ENCODE data around the gene CDHR2.

Gene CDHR2

GRCh38 chr5:176530393-176530982 lies 18.7 kb upstream of the CDHR2 start:
- no peak for DNase-seq

DNA sequence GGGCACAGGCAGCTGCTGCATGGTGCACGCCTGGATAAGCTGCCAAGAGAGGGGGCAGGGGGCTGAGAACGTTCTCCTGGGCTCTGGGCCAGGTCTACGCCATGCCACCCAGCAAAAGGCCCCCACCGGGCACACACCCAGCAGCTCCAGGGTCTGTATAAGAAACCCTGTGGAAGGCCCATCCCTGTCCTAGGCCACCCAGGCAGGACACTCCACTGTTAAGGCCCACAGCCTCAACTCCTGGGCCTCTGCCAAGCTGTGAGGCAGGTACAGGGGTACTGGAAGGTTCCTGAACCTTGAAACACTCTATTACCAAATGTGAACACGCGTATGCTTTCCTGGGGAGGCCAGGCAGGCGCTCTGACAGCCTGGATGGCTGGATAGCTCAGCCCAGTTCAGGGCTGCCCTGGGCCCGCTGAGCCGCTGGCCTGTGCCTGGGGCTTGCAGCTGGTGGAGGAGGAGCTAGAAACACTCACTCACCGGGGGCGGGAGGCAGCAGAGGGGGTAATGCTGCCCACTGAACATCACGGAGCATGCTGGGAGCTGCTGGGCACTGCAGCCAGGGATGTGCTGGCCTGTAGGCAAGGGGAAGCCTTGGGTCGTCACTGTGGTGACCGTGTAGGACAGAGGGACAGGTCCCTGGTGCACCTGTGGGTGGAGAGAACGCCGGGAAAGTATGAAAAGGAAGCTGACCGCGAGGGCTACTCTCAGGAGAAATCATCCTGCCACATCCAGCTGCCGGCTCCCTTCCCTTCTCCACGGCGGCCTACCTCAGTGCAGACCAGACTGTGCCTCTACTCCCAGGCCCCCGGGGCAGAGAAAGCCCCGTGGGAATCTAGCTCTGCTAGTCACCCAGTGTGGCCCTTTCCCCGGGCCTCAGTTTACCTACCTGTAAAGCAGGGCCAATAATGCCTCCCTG lies 17.9 kb upstream of the CDHR2 start:
- DNase-seq, result no peak

DNA sequence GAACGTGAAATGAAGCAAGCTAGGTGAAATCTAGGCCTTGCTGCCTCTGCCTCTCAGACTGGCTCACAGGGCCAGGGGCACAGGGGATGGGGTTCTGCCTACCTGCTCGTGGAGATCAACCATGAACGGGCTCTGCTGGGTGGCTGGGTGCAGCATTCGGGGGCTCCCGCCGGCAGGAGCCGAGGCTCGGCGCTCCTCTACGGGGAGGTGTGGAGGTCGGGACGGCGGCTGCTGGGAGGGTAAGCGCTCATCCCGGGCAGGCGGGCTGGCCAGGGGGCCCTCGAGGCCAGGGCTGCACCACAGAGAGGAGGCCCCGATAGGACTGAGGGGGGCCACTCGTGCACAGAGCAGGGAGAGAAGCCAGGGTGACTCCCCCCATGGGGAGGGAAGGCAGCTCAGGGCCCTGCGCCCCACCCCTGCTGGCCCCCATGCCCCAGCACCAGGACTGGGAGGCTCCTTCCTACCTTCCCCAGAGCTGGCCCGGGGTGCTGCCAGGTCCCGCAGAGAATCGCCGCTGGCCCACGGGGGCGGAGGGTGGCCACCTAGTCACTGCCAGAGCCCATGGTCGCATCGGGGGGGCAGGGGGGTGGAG lies 17.1 kb upstream of the CDHR2 start:
- DNase-seq, result no peak

DNA sequence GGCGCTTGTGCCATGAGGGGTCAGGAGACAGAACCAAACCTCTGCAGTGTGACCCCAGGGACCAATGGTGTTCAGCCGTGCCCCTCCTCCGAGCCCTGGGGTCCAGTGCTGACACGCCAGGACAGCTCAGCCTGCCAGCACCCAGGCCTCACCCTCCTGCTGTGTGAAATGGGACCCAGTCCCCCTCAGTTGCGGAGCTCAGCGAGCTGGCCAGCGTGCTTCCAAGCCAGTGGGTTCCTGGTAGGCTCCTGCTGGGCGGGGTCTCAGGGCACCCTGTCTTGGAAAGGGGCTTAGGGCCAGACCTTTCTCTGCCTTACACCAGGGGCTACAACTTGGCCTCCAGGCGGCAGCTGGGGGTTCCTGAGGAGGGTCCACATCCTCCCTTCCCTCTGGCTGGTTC lies 16.3 kb upstream of the CDHR2 start:
- DNase-seq, result no peak

- DNase-seq, result no peak
Observed at GRCh38 chr5:176533390-176533789, 15.8 kb upstream of the CDHR2 start.

GRCh38 chr5:176533894-176534611 lies 15.1 kb upstream of the CDHR2 start:
- DNase-seq, result peak; percentile 36

DNA sequence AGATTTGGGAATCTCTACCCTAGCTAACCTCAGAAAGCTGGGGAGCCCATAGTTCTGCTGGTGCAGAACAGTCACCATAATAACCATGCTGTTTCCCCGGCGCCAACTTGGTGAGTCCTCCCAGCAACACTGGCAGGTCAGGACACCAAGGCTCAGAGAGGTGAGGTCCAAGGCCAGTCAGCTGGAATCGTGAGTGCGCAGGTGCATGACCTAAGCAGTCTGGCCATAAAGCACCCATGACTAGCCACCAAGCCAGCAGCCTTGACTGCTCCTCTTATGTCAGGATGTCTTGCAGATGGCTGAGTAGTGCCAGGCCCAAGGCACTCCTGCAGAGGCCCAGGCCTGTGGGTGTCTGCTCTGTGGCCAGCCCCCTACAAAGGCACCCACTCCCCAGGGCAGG lies 14.5 kb upstream of the CDHR2 start:
- no peak for DNase-seq

DNA sequence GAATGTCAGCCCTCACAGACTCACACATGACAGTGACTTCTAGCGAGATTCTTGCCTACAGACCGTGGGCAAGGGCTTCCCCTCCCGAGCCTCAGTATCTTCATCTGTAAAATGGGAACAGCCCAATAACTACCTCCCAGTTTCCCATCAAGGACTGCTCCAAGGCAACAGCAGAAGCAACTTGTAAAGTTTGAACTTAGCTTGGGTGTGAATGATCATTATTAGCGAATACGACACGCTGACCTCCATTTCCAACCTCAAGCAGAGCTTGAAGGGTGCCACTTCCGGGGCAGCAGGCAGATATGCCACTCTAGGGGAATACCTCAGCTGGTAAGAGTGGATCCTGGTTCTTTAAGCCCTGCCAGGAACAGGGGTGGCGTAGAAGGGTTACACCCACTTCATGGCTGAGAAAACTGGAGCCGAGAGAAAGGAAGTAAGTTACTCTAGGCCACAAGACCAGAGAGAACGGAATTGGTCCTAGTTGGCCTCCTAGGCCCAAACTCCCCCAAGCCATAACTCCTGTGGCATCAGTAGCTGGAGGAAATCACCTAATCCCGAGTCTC lies 14.0 kb upstream of the CDHR2 start:
- no peak for DNase-seq

DNA sequence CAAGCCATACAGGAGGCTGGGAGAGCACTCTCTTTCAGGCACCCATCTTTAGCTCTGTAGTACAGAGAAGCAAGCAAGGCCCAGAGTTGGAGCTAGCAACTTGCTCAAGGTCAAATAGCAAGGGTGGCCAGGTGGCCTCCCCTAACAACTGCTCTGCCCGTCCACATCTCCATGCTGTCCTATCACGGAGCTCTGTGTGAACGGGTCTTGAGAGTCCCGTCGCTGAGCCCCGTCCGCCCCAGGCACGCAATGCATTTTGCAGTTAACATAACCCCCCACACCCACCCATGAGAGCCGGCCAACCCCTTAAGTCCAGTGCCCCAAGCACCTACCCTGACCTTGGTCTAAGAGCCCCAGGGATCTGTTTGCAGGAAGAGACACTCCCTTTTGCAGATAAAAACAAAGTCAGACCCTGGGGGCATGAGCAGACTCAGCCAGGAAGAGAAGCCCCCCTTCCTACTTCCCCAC lies 13.4 kb upstream of the CDHR2 start:
- DNase-seq, result no peak

DNA sequence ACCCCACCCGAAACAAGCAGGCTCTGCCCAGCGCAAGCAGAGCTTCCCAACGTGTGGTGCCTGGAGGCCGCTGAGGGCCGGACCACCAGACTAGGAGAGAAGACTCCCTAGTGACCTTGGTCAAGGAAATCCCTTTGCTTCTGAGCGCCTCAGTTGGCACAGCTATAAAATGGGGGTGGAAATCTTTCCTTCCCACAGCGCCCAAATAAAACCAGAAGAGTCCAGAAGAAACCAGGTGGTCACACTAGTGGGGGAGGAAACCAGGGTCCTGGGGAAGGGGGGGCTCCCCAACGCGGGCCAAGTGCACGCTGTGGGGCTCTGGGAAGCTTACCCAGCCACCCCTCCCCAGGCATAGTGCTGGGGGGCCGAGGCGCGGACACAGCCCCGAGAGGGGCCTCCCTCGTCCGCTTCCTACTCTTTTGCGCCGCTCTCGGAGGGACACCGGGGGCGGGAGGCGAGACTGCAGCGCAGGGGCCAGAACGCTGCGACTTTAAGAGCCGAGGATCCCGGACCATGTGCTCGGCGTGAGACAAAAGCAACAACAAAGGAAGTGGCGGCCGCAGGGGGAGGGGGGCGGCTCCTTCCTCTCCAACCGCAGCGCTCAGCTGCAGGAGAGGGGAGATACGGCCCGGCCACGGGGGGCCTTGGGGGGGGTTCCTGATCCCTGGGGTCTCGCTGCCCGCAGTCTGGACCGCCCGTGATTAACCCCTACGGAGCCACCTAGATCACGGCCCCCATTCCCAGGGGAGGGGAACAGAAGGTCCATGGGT lies 12.8 kb upstream of the CDHR2 start:
- peak; percentile 64 for DNase-seq

- DNase-seq, result peak; percentile 97
Observed at GRCh38 chr5:176536902-176537553, 12.1 kb upstream of the CDHR2 start, which contains the start of gene RNF44. Gene RNF44 (minus strand): TSS chr5:176537402. CDS start chr5:176532472, 4,930 bp downstream.

- peak; percentile 95 for DNase-seq
Observed at GRCh38 chr5:176537554-176538229, 11.4 kb upstream of the CDHR2 start.

GRCh38 chr5:176538230-176538988 lies 10.7 kb upstream of the CDHR2 start:
- DNase-seq, result no peak

DNA sequence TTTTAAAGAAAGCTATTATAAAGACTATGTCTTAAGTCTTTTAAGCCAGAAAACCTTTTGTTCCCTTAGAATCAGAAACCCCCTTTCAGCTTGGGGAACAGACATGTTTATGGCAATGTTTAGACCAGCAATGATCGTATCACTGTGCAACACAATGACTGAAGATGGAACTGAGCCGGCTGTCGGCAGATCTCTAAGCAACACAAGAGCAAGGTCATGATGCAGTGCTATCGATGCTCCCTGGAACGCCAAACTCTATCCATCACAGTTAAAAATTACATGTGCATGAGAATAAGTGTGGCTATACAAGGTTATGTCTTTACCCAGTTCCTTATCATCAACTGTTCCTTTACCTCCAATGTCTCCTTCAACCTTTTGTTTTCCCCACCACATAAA lies 10.2 kb upstream of the CDHR2 start:
- no peak for DNase-seq

DNA sequence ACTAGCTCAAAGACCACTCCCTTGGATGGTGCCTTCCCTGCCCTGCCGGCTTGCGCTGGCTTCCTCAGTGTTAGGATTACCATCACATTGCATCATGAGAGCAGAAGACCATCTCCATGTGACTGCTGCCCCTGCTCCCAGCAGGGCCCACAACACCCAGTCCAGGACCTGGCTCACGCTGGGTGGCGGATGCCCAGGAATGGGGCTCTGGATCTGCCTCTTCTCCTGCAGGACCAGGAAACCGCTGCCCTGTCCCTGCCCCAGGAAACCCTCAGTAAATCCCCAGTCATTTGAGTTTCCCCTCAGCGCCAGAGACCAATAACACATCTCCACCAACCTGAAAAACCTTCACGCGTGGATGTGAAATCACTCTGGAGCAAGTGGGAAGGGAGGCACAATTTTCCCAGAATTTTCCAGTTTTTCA lies 8.7 kb upstream of the CDHR2 start:
- no peak for DNase-seq

DNA sequence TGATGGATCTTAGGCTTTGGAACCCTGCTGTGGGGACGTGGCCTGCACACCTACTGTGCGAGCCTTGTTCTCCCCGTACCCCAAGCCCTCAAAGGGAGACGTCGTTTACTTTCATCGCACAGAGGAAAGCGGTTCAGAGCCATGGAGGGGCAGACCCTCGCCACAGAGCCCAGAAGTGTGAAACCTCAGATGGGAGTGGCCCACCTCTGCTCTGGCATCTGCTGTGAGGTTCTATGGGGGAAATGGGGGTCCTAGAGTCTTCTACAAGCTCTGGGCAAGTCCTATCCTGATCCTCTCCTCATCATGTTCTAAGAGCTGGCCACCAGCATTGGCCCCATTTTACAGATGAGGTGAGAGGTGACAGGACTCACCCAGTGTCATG lies 8.2 kb upstream of the CDHR2 start:
- DNase-seq, result no peak

- DNase-seq, result peak; percentile 46
Observed at GRCh38 chr5:176541338-176542134, 7.6 kb upstream of the CDHR2 start.

DNA sequence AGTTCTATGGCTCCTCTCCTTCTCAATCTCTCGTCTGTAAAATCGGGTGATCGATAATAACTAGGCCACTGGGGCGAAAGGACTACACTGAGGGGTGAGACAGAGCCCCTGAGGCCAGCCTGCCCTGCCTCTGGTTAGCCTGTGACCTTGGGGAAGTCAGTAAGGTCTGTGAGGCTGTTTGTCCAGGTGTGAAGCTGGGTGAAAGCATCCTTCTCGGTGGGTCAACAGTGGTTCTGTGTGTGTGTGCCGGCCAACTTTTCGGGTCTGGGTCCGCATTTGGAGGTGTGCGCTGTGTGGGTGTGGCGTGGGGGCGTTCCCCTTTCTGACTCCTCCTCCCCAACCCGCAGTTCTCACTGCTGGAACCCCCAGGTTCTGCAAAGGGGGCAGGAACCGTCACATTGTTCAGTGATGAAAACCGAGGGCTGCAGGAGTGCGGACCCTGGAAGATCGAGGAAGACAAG lies 7.0 kb upstream of the CDHR2 start:
- DNase-seq, result peak; percentile 50
